Muscle layer of duodenum (tissue), 2 donors: ENCODE results near the gene TP53INP2.

Experiments used
- H3K27ac ChIP-seq: one replicate; pipeline ENCODE4 v1.7.0; 2013; ENCODE audit warnings: mild to moderate bottlenecking, low read length
- H3K27me3 ChIP-seq: one replicate; pipeline ENCODE4 v1.7.0; 2013; ENCODE audit warnings: low read depth, mild to moderate bottlenecking, control low read depth, low read length
- H3K36me3 ChIP-seq, 2 donors: one replicate each; pipeline ENCODE4 v1.7.0; 2013; ENCODE audit warnings: low read length in 2 of 2, control low read depth in 1 of 2, mild to moderate bottlenecking in 1 of 2; ENCODE audit not compliant: insufficient read depth in 2 of 2, control insufficient read depth in 1 of 2
- H3K4me1 ChIP-seq, 2 donors: one replicate each; pipeline ENCODE4 v1.7.0; 2013; ENCODE audit warnings: low read length in 2 of 2, mild to moderate bottlenecking in 2 of 2, control low read depth in 1 of 2, moderate library complexity in 1 of 2; ENCODE audit not compliant: insufficient read depth in 2 of 2, control insufficient read depth in 1 of 2
- H3K4me3 ChIP-seq, 2 donors: one replicate each; pipeline ENCODE4 v1.7.0; 2013; ENCODE audit warnings: low read length in 2 of 2, low read depth in 1 of 2, mild to moderate bottlenecking in 1 of 2
- H3K9me3 ChIP-seq, 2 donors: one replicate each; pipeline ENCODE4 v1.7.0; 2013; ENCODE audit warnings: low read length in 2 of 2, control low read depth in 1 of 2, mild to moderate bottlenecking in 1 of 2; ENCODE audit not compliant: control insufficient read depth in 1 of 2
- donor health status: healthy.

TP53INP2 gene

DNA sequence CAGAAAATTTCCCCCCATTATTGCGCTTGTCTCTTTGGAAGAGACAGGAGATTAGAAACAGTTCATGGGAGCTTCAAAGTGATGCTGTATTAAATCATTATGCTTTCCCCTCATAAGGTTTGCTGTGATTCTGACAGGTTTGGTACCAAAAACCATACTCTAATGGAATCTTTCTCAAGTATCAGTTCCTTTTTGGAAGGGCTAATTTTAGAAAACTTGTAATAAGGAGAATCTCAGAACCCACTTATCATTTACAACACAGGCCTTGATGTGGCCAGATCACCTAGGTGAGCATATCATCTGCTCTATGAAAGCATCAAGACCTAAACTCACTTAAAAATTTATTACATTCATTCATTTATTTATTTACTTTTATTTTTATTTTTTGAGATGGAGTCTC is 51.2 kb downstream of the TP53INP2 start:
- Histone ChIP-seq H3K27me3 (no peaks in the 10 kb centered on the region), H3K36me3 (peaks cover 63 to 67% of the 10 kb centered on the region in 2 donors), H3K4me3 (no peak overlapping the region), H3K27ac (no peak overlapping the region), H3K4me1 (no peaks in the 10 kb centered on the region), H3K9me3 (no peaks in the 10 kb centered on the region)

DNA sequence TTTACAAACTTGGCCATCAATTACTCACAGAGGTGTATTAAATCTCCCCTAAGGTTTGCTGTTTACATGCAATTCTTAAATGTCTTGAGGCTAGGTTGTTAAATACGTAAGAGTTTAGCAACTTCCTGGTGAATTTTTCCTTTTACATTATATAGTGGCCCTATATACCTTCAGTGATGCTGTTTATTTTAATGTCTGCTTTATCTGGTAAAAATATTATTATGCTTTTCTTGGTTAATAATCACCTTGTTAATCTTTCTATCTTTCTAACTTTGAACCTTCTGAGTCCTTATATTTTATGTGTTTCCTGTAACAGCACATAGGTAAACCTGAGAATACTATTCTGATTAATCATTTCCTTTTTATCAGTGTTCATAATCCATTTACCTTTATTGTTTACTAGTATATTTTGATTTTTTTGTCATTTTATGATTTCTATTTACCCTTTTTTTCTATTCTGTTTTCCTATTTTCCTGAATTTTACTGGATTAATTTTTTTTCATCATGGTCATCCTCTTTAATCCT is 57.9 kb downstream of the TP53INP2 start:
- H3K9me3 ChIP-seq = no peaks in the 10 kb centered on the region
- H3K4me3 ChIP-seq = no peak overlapping the region
- H3K36me3 ChIP-seq = peaks cover 51 to 66% of the 10 kb centered on the region in 2 donors
- H3K27ac ChIP-seq = no peak overlapping the region
- no peaks in the 10 kb centered on the region for H3K4me1 ChIP-seq
- H3K27me3 ChIP-seq = no peaks in the 10 kb centered on the region
